ENCODE measurements around the gene ZFAND6.

DNA sequence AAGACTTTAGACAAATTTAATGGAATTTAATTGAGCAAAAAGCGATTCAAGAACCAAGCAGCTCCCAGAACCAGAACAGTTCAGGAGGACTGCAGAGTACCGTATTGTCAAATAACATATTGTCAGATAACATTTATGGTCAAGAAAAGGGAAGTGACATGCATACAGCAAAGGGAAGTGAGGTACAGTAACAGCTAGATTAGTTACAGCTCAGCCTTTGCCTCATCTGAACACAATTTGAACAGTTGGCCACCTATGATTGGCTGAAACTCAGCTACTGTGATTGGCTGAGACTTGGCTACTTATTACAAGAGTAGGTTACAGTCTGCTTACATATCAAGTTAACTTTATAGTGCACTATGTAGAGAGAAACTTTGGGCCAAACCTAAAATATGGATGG lies 21.9 kb downstream of the ZFAND6 start:
- TF ChIP-seq POLR2AphosphoS5 (IDR thresholded peaks at IDR 0.05) (no peak), MXI1 (conservative IDR thresholded peaks at IDR 0.05; ENCODE audit: poor library complexity, severe bottlenecking) (no peak), TAF1 (IDR thresholded peaks at IDR 0.05; ENCODE audit: low read depth) (no peak)
- TF ChIP-seq, protein P1, sequence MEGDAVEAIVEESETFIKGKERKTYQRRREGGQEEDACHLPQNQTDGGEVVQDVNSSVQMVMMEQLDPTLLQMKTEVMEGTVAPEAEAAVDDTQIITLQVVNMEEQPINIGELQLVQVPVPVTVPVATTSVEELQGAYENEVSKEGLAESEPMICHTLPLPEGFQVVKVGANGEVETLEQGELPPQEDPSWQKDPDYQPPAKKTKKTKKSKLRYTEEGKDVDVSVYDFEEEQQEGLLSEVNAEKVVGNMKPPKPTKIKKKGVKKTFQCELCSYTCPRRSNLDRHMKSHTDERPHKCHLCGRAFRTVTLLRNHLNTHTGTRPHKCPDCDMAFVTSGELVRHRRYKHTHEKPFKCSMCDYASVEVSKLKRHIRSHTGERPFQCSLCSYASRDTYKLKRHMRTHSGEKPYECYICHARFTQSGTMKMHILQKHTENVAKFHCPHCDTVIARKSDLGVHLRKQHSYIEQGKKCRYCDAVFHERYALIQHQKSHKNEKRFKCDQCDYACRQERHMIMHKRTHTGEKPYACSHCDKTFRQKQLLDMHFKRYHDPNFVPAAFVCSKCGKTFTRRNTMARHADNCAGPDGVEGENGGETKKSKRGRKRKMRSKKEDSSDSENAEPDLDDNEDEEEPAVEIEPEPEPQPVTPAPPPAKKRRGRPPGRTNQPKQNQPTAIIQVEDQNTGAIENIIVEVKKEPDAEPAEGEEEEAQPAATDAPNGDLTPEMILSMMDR (IDR thresholded peaks at IDR 0.05; ENCODE audit: poor library complexity, severe bottlenecking) = no peak
